Measurements from ENCODE around the gene MEIS2.
A peak's percentile ranks its signal among the peaks of the same experiment; 100 is the strongest.

Gene MEIS2

GRCh38 chr15:37100109-37100965, at the start of gene MEIS2:
TSS of gene MEIS2 (minus strand) at chr15:37100549. CDS start at chr15:37099466, 1,083 bp downstream.
- peak; percentile 85 for DNase-seq (ENCODE audit: low spot score)

DNA sequence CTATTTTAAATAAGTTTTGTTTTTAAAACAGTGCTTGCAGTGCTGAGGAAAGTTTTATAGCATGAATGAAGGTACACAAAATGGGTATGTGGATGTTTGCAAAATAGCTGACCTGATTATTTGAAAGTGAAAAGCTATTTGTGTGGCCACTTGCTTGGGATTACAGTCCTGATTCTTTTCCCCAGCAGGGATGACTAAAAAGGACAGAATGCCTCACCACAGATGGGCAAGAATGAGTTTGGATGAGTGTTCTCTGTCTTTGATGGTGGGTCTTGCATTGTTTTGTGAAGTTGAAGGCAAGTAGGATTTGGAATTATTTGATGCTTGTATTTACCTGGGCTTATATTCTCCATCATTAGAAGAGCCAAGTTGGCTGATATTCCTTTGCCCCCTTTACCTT, 48.8 kb upstream of the MEIS2 start:
- peak; percentile 11 for DNase-seq (ENCODE audit: low spot score)

GRCh38 chr15:37148714-37149113, 48.4 kb upstream of the MEIS2 start:
- peak; percentile 8 for DNase-seq (ENCODE audit: low spot score)

GRCh38 chr15:37143351-37143750, 43.0 kb upstream of the MEIS2 start:
- no peak for DNase-seq (ENCODE audit: low spot score)

- peak; percentile 23 for DNase-seq (ENCODE audit: low spot score)
These were observed 42.0 kb upstream of the MEIS2 start for GRCh38 chr15:37142371-37142770.

- DNase-seq (ENCODE audit: low spot score) = no peak
These were observed 40.2 kb upstream of the MEIS2 start for GRCh38 chr15:37140531-37141058.

DNA sequence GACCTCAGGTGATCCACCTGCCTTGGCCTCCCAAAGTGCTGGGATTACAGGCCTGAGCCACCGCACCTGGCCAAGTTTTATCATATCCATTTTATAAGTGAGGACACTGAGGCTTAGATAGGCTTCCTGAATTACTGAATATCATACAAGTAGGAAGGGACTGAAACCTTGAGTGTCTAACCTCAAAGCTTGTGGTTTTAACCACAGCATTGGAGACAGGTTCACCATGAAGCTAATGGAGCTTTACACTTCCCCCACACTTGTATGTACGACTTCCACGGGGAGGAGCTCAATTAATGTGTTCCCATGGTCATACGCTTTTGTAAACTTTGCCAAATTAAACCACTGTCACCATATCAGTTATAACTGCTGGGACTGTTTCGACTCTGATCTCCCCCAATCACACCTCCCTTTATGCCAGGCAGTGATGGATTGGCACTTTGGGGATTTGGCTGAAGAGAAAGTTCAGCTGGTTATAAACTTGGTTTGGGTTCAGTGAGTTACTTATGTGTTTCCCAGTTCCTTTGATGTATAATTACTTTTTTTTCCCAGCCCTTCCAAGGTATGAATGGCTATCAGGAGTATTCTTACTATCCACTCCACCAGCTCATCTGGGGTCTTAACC, 38.4 kb upstream of the MEIS2 start:
- no peak for DNase-seq (ENCODE audit: low spot score)

DNA sequence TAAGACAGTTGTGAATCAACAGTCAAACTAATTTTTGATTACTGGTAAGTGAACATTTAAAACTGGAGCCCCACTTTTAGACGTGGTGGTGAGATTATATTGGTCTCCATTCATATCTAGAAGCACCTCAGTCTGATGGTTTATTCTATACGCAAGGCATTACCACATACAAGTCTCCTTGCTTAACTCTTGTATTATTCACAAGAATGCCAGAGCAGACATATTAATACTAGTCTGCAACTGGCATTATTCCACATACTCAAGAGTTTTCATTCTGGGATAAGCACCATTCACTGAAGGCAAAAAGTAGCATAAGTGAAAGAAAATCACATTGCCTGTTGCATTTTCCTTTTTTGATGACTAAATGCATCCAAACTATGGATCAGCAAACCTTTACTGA, 36.9 kb upstream of the MEIS2 start:
- no peak for DNase-seq (ENCODE audit: low spot score)

GRCh38 chr15:37136666-37137065, 36.3 kb upstream of the MEIS2 start:
- no peak for DNase-seq (ENCODE audit: low spot score)

DNA sequence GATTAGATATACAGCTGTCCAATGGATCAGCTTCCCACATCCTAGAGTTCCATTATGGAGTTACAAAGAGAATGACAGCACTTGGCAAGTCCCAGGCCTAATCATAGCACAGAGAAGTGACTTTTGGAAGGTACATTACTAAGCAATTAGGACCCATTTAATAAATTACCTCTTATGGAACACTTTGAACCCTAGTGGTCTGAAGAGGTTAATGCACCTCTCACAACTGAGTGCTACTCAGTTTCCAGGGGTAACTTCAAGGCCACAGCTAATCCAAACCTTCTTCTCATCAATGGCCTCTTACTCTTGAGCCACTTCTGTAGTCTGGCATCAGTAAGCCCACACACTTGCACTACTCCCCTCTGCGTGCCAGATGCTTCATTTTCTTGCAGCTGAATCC, 34.9 kb upstream of the MEIS2 start:
- no peak for DNase-seq (ENCODE audit: low spot score)

GRCh38 chr15:37134699-37135131, 34.4 kb upstream of the MEIS2 start:
- peak; percentile 40 for DNase-seq (ENCODE audit: low spot score)

- DNase-seq (ENCODE audit: low spot score) = no peak
These were observed 33.9 kb upstream of the MEIS2 start for GRCh38 chr15:37134244-37134643.

GRCh38 chr15:37133602-37134001, 33.3 kb upstream of the MEIS2 start:
- DNase-seq (ENCODE audit: low spot score) = no peak

DNA sequence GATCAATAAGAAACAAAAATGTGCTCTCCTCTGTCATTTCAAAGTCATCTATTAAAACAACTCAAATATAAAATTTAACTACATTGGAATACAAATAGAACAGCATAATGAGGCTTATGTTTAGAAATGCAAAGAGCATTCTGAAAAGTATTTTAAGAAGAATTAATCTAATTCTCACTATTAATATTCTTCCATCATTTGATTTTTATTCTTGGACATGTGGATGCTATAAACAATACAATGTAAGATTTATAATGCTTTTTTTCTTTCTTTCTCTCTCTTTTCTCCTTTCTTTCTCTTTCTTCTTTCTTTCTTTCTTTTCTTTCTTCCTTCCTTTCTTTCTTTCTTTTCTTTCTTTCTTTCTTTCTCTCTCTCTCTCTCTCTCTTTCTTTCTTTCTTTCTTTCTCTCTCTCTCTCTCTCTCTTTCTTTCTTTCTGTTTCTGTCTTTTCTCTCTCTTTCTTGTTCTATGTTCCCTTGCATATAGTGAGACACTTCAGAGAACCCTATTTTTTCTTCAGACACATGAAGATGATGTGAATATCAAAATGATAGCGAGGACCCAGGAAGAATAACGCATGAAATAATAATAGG, 32.6 kb upstream of the MEIS2 start:
- no peak for DNase-seq (ENCODE audit: low spot score)

GRCh38 chr15:37131621-37132020, 31.3 kb upstream of the MEIS2 start:
- DNase-seq (ENCODE audit: low spot score) = no peak

DNA sequence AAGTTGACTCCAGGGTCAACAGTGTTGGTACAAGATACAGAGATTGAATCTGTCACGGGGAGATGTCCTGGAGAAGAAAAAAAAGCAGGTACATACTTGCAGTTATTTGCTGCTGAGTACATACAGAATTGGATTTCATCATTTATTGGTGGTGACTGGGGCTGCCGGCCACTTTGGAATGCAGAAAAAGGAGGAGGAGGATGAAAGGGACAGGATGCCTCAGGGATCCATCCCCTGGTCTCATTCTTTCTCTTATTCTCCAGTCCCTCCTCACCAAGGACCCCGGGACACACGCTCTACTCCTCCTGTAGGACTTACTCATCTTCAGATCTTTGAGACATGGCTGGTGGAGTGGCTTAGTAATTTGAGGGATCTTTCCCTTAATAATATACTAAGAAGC, 30.0 kb upstream of the MEIS2 start:
- DNase-seq (ENCODE audit: low spot score) = no peak

DNA sequence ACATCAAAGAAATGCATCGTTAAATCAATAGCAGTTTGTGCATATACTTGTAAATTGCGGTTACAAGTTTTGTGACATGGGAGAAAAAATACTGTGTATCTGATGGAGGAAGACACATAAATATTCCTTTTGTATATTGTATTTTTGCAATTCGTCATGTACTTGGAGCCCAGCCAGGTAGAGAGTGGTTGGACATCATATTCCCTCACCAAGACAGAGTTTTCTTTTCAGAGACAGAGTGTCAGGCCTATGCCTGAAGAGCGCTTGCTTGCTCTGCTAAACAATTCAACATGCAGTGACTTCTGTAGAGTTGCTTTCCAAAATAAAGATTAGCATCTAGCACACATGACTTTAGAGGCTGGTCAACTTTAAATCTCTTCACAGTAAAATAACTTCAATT, 24.8 kb upstream of the MEIS2 start:
- no peak for DNase-seq (ENCODE audit: low spot score)

GRCh38 chr15:37124331-37124730, 24.0 kb upstream of the MEIS2 start:
- no peak for DNase-seq (ENCODE audit: low spot score)

- DNase-seq (ENCODE audit: low spot score) = no peak
These were observed 22.4 kb upstream of the MEIS2 start for GRCh38 chr15:37122703-37123102.

DNA sequence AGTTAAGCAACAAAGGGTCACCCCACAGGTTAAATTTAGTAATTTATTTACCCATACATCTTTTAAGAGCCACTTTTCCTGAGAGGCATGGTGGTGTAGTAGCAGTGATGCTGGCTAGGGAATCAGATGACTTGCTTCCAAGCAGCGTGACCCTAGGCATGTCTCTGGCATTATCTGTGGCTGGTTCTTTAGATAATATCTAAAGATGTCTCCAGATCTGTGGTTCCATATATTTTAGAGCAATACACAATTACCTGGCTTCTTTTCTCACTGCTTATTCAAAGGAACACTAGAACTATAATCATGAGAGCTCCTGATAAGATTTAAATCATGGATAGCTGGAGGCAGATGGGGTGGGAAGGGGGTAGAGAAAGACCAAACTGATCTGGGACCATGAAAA, 21.1 kb upstream of the MEIS2 start:
- no peak for DNase-seq (ENCODE audit: low spot score)

GRCh38 chr15:37117030-37117429, 16.7 kb upstream of the MEIS2 start:
- DNase-seq (ENCODE audit: low spot score) = no peak

GRCh38 chr15:37115538-37115937, 15.2 kb upstream of the MEIS2 start:
- DNase-seq (ENCODE audit: low spot score) = no peak
